ENCODE results near the gene SLC8A1.

- TF ChIP-seq CTCF (IDR thresholded peaks at IDR 0.05) (no peak), POLR2AphosphoS5 (IDR thresholded peaks at IDR 0.05) (no peak)
These were observed 321.5 kb downstream of the SLC8A1 start for GRCh38 chr2:40130251-40130994.
